ENCODE measurements around the gene MED9. TPM values are rescaled to one million over a fixed set of nuclear protein-coding genes. Genes with fewer than 3 reads are reported as not detected.

The MED9 gene
- total RNA-seq, 3 donors from 2014 or later (not counting 1 experiment from before 2014, with no cell fraction given): 19.8 to 23.5 (median 22.3) TPM

DNA sequence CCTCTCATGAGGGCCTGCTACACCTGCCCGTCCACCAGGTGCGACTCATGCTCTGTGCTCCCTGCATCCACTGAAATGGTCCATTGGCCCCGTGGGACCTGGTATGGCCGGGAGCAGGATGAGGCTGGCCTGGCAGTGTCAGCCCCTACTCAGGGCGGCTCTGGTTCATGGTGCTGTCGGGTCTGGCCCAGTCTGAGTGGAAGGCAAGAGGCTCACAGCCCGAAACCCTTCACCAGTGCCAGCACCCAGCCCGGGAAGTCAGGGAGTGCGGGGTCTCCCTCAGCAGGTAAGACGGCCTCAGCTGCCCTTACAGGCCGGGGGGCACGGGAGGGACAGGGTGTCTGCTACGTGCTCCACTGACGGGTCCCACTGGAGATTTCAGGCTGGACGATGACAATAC lies 59.9 kb downstream of the MED9 start:
- DNase-seq (no peak), ATAC-seq (no peak)
- Mint-ChIP-seq H3K27ac (no peak overlapping the region), H3K4me1 (peaks cover 0 to 4% of the 10 kb centered on the region in 2 donors), H3K9me3 (no peaks in the 10 kb centered on the region), H3K4me3 (no peak overlapping the region), H3K27me3 (ENCODE audit: low read depth in 2 of 2) (no peaks in the 10 kb centered on the region), H3K36me3 (no peaks in the 10 kb centered on the region)
- Histone ChIP-seq H3K27me3 (ENCODE audit: control insufficient read depth, insufficient read depth, low read length) (no peaks in the 10 kb centered on the region), H3K36me3 (ENCODE audit: control insufficient read depth, insufficient read depth, low read length) (no peaks in the 10 kb centered on the region), H3K9me3 (ENCODE audit: control insufficient read depth, insufficient read depth, low read length) (no peaks in the 10 kb centered on the region), H3K4me3 (ENCODE audit: low read length) (no peak overlapping the region), H3K4me1 (ENCODE audit: control insufficient read depth, insufficient read depth, low read length) (no peaks in the 10 kb centered on the region), H3K27ac (ENCODE audit: low read length) (no peak overlapping the region)
- TF ChIP-seq, protein P1, sequence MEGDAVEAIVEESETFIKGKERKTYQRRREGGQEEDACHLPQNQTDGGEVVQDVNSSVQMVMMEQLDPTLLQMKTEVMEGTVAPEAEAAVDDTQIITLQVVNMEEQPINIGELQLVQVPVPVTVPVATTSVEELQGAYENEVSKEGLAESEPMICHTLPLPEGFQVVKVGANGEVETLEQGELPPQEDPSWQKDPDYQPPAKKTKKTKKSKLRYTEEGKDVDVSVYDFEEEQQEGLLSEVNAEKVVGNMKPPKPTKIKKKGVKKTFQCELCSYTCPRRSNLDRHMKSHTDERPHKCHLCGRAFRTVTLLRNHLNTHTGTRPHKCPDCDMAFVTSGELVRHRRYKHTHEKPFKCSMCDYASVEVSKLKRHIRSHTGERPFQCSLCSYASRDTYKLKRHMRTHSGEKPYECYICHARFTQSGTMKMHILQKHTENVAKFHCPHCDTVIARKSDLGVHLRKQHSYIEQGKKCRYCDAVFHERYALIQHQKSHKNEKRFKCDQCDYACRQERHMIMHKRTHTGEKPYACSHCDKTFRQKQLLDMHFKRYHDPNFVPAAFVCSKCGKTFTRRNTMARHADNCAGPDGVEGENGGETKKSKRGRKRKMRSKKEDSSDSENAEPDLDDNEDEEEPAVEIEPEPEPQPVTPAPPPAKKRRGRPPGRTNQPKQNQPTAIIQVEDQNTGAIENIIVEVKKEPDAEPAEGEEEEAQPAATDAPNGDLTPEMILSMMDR (IDR thresholded peaks at IDR 0.05): no peak
- intact Hi-C loops (cut with micrococcal nuclease): no loop called here
- WGBS (ENCODE audit: insufficient coverage): 93% methylated on average over 15 of the region's 15 CpGs

DNA sequence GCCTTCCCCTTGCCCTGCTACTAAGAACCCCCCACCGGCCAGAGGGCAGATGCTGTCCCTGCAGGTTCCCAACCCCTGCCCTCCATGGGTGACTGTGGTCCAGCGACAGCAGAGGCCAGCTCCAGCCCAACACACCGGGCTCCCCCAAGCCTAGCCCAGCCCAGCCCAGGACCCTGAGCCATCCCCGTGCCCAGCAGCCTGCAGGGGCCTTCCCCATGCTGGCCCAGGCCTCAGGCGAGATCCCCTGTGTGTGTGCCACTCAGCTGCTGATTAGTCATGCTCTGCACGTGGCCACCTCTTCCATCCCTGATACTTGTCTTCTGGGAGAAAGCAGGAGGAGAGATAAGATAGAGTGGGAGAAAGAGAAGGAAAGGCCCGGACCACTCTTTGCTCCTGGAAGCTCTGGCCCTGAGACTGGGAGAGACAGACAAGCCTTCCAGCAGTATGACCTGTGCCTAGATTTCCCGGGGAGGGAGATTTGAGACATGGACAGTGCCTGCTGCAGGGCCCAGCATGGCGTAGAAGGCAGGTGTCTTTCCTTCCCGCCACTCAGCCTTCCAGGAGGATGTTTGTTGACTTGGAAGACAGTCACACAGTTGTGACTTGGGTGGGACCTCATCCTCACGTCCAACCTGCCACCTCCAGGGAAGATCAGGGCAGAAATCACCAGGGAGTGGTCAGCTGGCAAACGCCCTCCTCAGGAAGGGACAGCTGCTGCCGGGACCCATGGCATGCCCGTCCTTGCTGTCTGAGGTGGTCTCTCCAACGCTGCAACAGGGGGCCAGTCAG lies 60.7 kb downstream of the MED9 start:
- intact Hi-C loops (cut with micrococcal nuclease): no loop called here

DNA sequence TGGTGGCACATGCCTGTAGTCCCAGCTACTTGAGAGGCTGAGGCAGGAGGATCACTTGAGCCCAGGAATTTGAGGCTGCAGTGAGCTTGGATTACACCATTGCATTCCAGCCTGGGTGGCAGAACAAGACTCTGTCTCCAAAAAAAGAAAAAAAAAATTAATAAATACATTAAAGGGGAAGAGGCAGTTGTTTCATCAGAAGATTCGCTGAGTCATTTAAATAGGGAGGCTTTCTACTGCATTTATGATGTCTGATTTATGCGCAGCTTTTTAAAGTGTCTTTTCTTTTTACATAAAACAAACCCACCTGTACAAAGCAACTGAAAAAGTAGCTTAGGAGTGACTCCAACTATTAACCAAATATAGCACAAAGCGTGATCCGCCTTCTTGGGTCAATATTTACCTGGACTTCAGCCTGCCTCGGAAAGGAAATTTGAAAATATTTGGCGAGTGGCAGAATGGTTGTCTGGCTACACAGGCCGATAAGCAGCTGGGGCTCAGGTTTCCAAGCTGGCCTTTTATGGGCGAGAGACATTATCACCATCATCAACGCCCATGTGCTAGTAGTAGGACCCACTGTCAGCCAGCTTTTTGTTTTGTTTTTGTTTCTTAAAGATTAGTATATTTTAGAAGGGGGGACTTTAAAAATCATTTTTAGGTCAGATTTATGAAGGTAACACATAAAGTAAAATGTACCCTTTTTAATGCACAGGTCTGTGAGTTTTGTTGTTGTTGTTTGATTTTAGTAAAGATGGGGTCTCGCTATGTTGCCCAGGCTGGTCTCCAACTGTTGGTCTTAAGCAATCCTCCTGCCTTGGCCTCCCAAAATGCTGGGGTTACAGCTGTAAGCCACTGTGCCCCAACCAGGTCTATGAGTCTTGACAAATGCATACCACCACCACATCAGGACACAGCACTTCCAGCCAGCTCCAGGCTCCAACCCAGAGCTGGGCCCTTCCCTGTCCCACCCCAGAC lies 61.9 kb downstream of the MED9 start:
- Mint-ChIP-seq H3K4me1 (peaks cover 0 to 4% of the 10 kb centered on the region in 2 donors), H3K27ac (peak overlapping the region in 1 of 2 donors; percentile 22), H3K9me3 (no peaks in the 10 kb centered on the region), H3K4me3 (no peak overlapping the region), H3K36me3 (no peaks in the 10 kb centered on the region), H3K27me3 (ENCODE audit: low read depth in 2 of 2) (no peaks in the 10 kb centered on the region)
- TF ChIP-seq, protein P1 (IDR thresholded peaks at IDR 0.05): no peak
- no peaks in the 10 kb centered on the region for H3K27me3 ChIP-seq (ENCODE audit: control insufficient read depth, insufficient read depth, low read length)
- no peaks in the 10 kb centered on the region for H3K4me1 ChIP-seq (ENCODE audit: control insufficient read depth, insufficient read depth, low read length)
- H3K27ac ChIP-seq (ENCODE audit: low read length): no peak overlapping the region
- H3K9me3 ChIP-seq (ENCODE audit: control insufficient read depth, insufficient read depth, low read length): no peaks in the 10 kb centered on the region
- ATAC-seq (no peak), DNase-seq (no peak)
- 94% methylated on average over 9 of the region's 10 CpGs for WGBS (ENCODE audit: insufficient coverage)
- intact Hi-C loops (cut with micrococcal nuclease): no loop called here
- H3K36me3 ChIP-seq (ENCODE audit: control insufficient read depth, insufficient read depth, low read length): no peaks in the 10 kb centered on the region
- no peak overlapping the region for H3K4me3 ChIP-seq (ENCODE audit: low read length)

More for the DNA sequence above, 60.7 kb downstream of the MED9 start:
- Histone ChIP-seq H3K36me3 (ENCODE audit: control insufficient read depth, insufficient read depth, low read length) (no peaks in the 10 kb centered on the region), H3K4me3 (ENCODE audit: low read length) (no peak overlapping the region), H3K4me1 (ENCODE audit: control insufficient read depth, insufficient read depth, low read length) (no peaks in the 10 kb centered on the region), H3K27ac (ENCODE audit: low read length) (no peak overlapping the region), H3K27me3 (ENCODE audit: control insufficient read depth, insufficient read depth, low read length) (no peaks in the 10 kb centered on the region), H3K9me3 (ENCODE audit: control insufficient read depth, insufficient read depth, low read length) (no peaks in the 10 kb centered on the region)
- H3K27me3 Mint-ChIP-seq (ENCODE audit: low read depth in 2 of 2): no peaks in the 10 kb centered on the region
- no peaks in the 10 kb centered on the region for H3K9me3 Mint-ChIP-seq
- 95% methylated on average over 15 of the region's 15 CpGs for WGBS (ENCODE audit: insufficient coverage)
- DNase-seq: no peak
- TF ChIP-seq, protein P1 (IDR thresholded peaks at IDR 0.05): no peak
- no peak overlapping the region for H3K27ac Mint-ChIP-seq
- H3K36me3 Mint-ChIP-seq: no peaks in the 10 kb centered on the region
- no peak for ATAC-seq
- peaks cover 0 to 4% of the 10 kb centered on the region in 2 donors for H3K4me1 Mint-ChIP-seq
- H3K4me3 Mint-ChIP-seq: no peak overlapping the region
